RWPE2 (cell line): ENCODE results near the gene CSMD2.
"Not testable (repeated sequence)": the region's sequence is repeated elsewhere in the genome, so short reads cannot be mapped to it uniquely, and the experiment has no call there.

Experiments
- ATAC-seq: fragments of 200-7000 bp; cut with Tn5 transposase; 3 replicates; pipeline ENCODE4 v1.9.1; 2021; ENCODE audit warnings: low read depth
- DNase-seq: peaks from one replicate; pipeline ENCODE4 v3.0.0-alpha.2; 2020; ENCODE audit warnings: low spot score
- H3K27ac ChIP-seq: fragments of 450-650 bp; 2 replicates; pipeline ENCODE4 v1.5.1; 2017; ENCODE audit warnings: mild to moderate bottlenecking; ENCODE audit not compliant: poor library complexity, severe bottlenecking
- H3K27me3 ChIP-seq: fragments of 250-450 bp; sonication (Bioruptor Pico); 2 replicates; pipeline ENCODE4 v1.5.1; 2021; ENCODE audit warnings: mild to moderate bottlenecking, moderate library complexity; ENCODE audit not compliant: insufficient read depth, poor library complexity, severe bottlenecking
- H3K36me3 ChIP-seq: fragments of 250-450 bp; sonication (Bioruptor Pico); 2 replicates; pipeline ENCODE4 v1.5.1; 2020; ENCODE audit warnings: low read depth, mild to moderate bottlenecking, moderate library complexity
- H3K4me1 ChIP-seq: fragments of 250-450 bp; sonication (Bioruptor Pico); 2 replicates; pipeline ENCODE4 v1.5.1; 2021; ENCODE audit warnings: mild to moderate bottlenecking, moderate library complexity; ENCODE audit not compliant: insufficient read depth, poor library complexity, severe bottlenecking
- H3K4me3 ChIP-seq: fragments of 250-450 bp; sonication (Bioruptor Pico); 2 replicates; pipeline ENCODE4 v1.5.1; 2021; ENCODE audit warnings: mild to moderate bottlenecking, moderate library complexity; ENCODE audit not compliant: severe bottlenecking
- H3K9me3 ChIP-seq: fragments of 250-450 bp; sonication (Bioruptor Pico); 2 replicates; pipeline ENCODE4 v1.5.1; 2021; ENCODE audit warnings: mild to moderate bottlenecking, moderate library complexity; ENCODE audit not compliant: severe bottlenecking
- TF ChIP-seq, protein P1 (sequence below): fragments of 450-650 bp; IDR thresholded peaks from one replicate; pipeline ENCODE4 v1.5.1; 2017; ENCODE audit warnings: mild to moderate bottlenecking, moderate library complexity; ENCODE audit not compliant: poor library complexity, severe bottlenecking

The CSMD2 gene

DNA sequence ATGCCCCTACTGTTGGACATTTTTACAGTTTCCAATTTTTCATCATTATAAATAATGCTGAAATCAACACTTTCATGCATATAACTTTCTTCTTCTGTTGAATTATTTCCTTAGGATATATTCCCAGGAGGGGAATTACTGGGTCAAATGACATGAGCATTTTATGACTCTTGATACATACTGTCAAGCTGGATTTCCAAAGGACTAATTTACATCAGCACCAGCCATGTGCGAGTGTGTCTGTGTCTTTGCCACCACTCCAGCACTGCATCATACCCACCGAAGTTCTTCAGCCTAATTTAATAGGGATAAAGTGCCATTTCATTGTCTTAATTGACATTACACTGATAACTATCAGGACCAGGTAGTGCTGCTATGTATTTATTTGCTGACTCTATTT lies 146.7 kb downstream of the CSMD2 start:
- Histone ChIP-seq H3K27ac (no peak overlapping the region), H3K4me3 (no peak overlapping the region), H3K4me1 (no peaks in the 10 kb centered on the region), H3K27me3 (no peaks in the 10 kb centered on the region), H3K36me3 (no peaks in the 10 kb centered on the region), H3K9me3 (no peaks in the 10 kb centered on the region)
- no peak for ATAC-seq
- TF ChIP-seq, protein P1, sequence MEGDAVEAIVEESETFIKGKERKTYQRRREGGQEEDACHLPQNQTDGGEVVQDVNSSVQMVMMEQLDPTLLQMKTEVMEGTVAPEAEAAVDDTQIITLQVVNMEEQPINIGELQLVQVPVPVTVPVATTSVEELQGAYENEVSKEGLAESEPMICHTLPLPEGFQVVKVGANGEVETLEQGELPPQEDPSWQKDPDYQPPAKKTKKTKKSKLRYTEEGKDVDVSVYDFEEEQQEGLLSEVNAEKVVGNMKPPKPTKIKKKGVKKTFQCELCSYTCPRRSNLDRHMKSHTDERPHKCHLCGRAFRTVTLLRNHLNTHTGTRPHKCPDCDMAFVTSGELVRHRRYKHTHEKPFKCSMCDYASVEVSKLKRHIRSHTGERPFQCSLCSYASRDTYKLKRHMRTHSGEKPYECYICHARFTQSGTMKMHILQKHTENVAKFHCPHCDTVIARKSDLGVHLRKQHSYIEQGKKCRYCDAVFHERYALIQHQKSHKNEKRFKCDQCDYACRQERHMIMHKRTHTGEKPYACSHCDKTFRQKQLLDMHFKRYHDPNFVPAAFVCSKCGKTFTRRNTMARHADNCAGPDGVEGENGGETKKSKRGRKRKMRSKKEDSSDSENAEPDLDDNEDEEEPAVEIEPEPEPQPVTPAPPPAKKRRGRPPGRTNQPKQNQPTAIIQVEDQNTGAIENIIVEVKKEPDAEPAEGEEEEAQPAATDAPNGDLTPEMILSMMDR: no peak
- DNase-seq: no peak

DNA sequence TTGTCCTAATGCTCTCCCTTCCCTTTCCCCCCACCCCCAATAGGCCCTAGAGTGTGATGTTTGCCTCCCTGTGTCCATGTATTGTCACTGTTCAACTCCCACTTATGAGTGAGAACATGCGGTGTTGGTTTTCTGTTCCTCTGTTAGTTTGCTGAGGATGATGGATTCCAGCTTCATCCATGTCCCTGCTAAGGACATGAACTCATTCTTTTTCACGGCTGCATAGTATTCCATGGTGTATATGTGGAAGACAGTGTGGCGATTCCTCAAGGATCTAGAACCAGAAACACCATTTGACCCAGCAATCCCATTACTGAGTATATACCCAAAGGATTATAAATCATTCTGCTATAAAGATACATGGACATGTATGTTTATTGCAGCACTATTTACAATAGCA lies 148.7 kb downstream of the CSMD2 start:
- not testable (repeated sequence) for H3K9me3 ChIP-seq, H3K27me3 ChIP-seq, H3K27ac ChIP-seq, DNase-seq, ATAC-seq, H3K36me3 ChIP-seq, H3K4me1 ChIP-seq, H3K4me3 ChIP-seq

DNA sequence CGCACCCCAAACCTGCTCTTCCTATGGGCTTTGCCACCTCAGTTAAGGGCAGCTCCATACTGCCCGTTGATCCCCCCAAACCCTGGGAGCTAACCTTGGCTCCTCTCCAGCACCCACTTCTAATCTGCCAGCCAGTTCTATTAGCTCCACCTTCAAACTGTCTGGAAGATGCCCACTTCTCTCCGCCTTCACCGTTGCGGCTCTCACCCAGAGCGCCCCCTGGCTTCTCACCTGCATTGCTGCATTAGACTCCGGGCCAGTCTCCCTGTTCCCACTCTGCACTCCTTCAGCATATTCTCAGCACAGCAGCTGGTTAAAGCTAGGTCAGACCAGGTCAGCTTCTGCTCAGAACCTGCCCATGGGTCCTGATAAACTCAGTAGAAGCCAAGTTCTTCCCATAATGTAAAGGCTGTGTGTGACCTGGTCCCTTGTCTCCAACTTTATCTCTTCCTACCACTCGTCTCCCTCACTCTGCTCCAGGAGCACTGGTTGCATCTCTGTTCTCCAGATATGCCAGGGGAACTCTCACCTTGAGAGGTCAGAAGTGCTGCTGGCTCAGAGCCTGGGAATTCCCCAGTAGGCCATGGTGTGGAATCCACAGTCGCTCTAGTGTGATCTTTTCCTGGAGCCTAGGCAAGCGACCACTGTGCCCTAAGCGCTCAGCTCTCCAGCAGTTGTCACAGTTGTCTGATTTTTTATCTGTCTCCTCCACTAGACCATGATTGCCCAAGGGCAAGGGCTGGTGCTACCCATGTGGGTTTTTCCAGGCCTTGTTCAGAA lies 150.9 kb downstream of the CSMD2 start:
- no peak overlapping the region for H3K27ac ChIP-seq
- ATAC-seq: no peak
- H3K9me3 ChIP-seq: no peaks in the 10 kb centered on the region
- TF ChIP-seq, protein P1: no peak
- H3K4me1 ChIP-seq: no peaks in the 10 kb centered on the region
- H3K4me3 ChIP-seq: no peak overlapping the region
- H3K36me3 ChIP-seq: no peaks in the 10 kb centered on the region
- no peaks in the 10 kb centered on the region for H3K27me3 ChIP-seq
- DNase-seq: no peak

GRCh38 chr1:34013136-34013535 lies 151.9 kb downstream of the CSMD2 start:
- no peaks in the 10 kb centered on the region for H3K36me3 ChIP-seq
- no peaks in the 10 kb centered on the region for H3K9me3 ChIP-seq
- no peak overlapping the region for H3K27ac ChIP-seq
- H3K27me3 ChIP-seq: no peaks in the 10 kb centered on the region
- ATAC-seq (no peak), DNase-seq (no peak)
- H3K4me1 ChIP-seq: no peaks in the 10 kb centered on the region
- TF ChIP-seq, protein P1: no peak
- H3K4me3 ChIP-seq: no peak overlapping the region

DNA sequence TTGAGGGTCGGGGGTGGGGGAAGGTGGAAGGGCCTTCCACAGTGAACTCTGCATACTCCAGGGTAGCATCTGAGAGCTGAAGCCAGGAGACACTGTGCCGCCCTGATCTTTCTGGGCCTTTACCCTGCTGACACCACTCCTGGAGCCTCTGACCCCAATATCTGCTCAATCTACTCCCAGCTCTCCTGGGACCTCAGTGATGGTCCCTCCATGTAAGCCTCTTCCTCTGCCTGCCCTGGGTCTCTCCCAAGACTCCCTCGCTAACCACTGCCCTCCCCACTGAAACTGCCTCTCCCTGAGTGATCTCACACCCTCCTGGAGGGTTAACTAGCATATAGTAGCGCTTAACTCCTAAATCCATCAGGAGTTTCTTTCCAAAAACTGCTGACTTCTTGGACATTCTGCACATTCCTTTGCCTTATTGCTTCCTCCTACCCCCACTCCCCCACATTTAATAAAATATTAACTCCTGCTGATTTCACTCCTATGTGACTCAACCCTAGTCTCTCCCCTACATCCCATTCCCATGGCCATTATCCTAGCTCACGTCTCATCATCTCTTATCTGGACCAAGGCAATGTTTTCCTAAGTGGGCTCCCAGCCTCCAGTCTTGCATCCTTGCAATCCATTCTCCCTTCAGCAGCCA lies 155.6 kb downstream of the CSMD2 start:
- DNase-seq: no peak
- ATAC-seq: no peak
- Histone ChIP-seq H3K9me3 (no peaks in the 10 kb centered on the region), H3K4me1 (no peaks in the 10 kb centered on the region), H3K27ac (no peak overlapping the region), H3K36me3 (no peaks in the 10 kb centered on the region), H3K27me3 (no peaks in the 10 kb centered on the region), H3K4me3 (no peak overlapping the region)
- TF ChIP-seq, protein P1: no peak
